ENCODE data around the gene NFATC1.
A peak's percentile ranks its signal among the peaks of the same experiment; 100 is the strongest.

Gene NFATC1

GRCh38 chr18:79389689-79390088 lies 6.0 kb upstream of the NFATC1 start:
- no peak for DNase-seq (ENCODE audit: low read depth)

GRCh38 chr18:79392226-79392625 lies 3.5 kb upstream of the NFATC1 start:
- DNase-seq (ENCODE audit: low read depth) = no peak

GRCh38 chr18:79393181-79393634 lies 2.5 kb upstream of the NFATC1 start:
- DNase-seq (ENCODE audit: low read depth) = no peak

- DNase-seq (ENCODE audit: low read depth) = no peak
These were observed 1.8 kb upstream of the NFATC1 start for GRCh38 chr18:79393635-79394533.

- DNase-seq (ENCODE audit: low read depth) = peak; percentile 74
These were observed 1.0 kb upstream of the NFATC1 start for GRCh38 chr18:79394534-79395307.

GRCh38 chr18:79395308-79395640 lies 456 bp upstream of the NFATC1 start:
- DNase-seq (ENCODE audit: low read depth) = no peak

- no peak for DNase-seq (ENCODE audit: low read depth)
These were observed 909 bp downstream of the NFATC1 start for GRCh38 chr18:79396431-79397246.

GRCh38 chr18:79397247-79397829 lies 1.6 kb downstream of the NFATC1 start:
- DNase-seq (ENCODE audit: low read depth) = no peak

GRCh38 chr18:79397830-79398761 lies 2.4 kb downstream of the NFATC1 start:
- DNase-seq (ENCODE audit: low read depth) = no peak

- DNase-seq (ENCODE audit: low read depth) = no peak
These were observed 3.7 kb downstream of the NFATC1 start for GRCh38 chr18:79399275-79400081.

- DNase-seq (ENCODE audit: low read depth) = peak; percentile 59
These were observed 4.4 kb downstream of the NFATC1 start for GRCh38 chr18:79400091-79400590.

- no peak for DNase-seq (ENCODE audit: low read depth)
These were observed 5.1 kb downstream of the NFATC1 start for GRCh38 chr18:79400591-79401381.

GRCh38 chr18:79401494-79402208 lies 5.9 kb downstream of the NFATC1 start:
- no peak for DNase-seq (ENCODE audit: low read depth)

- no peak for DNase-seq (ENCODE audit: low read depth)
These were observed 6.5 kb downstream of the NFATC1 start for GRCh38 chr18:79402209-79402576.

GRCh38 chr18:79402977-79403722 lies 7.4 kb downstream of the NFATC1 start:
- no peak for DNase-seq (ENCODE audit: low read depth)

GRCh38 chr18:79403723-79404566 lies 8.2 kb downstream of the NFATC1 start:
- no peak for DNase-seq (ENCODE audit: low read depth)

- no peak for DNase-seq (ENCODE audit: low read depth)
These were observed 8.8 kb downstream of the NFATC1 start for GRCh38 chr18:79404567-79404910.
